Body of pancreas (tissue), 4 donors: Measurements from ENCODE around the gene ADK. TPM values are rescaled to one million over a fixed set of nuclear protein-coding genes. Genes with fewer than 3 reads are reported as not detected.

Experiments used
- ATAC-seq: fragments of 150-250 bp; one replicate; pipeline ENCODE4 v1.9.1; 2016
- DNase-seq, 4 donors: peaks; one replicate each; pipeline ENCODE4 v3.0.0-alpha.2; 2019
- H3K27ac ChIP-seq, 4 donors: fragments of 200-600 bp; sonication (generic); 1 replicate in 3 of 4; 2 replicates in 1 of 4; pipeline versions ENCODE4 v1.5.1 to v1.6.1; 2016 to 2019; ENCODE audit warnings: mild to moderate bottlenecking in 1 of 4, mixed read lengths in 1 of 4, moderate library complexity in 1 of 4
- H3K27me3 ChIP-seq, 2 donors: fragments of 200-600 bp; sonication (generic); one replicate each; pipeline ENCODE4 v1.6.0; 2016; ENCODE audit warnings: mild to moderate bottlenecking in 1 of 2
- H3K36me3 ChIP-seq, 2 donors: fragments of 200-600 bp; sonication (generic); replicated peaks in 1 of 2; 2 replicates each; pipeline ENCODE4 v1.5.1; 2016; ENCODE audit warnings: low read depth in 2 of 2; ENCODE audit not compliant: insufficient read depth in 1 of 2
- H3K4me1 ChIP-seq: fragments of 200-600 bp; sonication (generic); one replicate; pipeline ENCODE4 v1.6.0; 2016
- H3K4me3 ChIP-seq, 2 donors: fragments of 200-600 bp; sonication (generic); 1 replicate in 1 of 2; 2 replicates in 1 of 2; pipeline ENCODE4 v1.5.1; 2016 to 2019
- H3K9me3 ChIP-seq, 3 donors: fragments of 200-600 bp; sonication (generic); 1 replicate in 2 of 3; 2 replicates in 1 of 3; pipeline ENCODE4 v1.5.1; 2016
- CTCF ChIP-seq, 7 experiments: fragments of 450-650 bp in 4 of 7; fragments of 200-600 bp in 3 of 7; sonication (generic) in 3 of 7; IDR thresholded peaks; one replicate each; pipeline ENCODE4 v1.5.1; 2016 to 2019; ENCODE audit warnings: antibody characterized with exemption in 7 of 7
- POLR2A ChIP-seq, 3 donors: fragments of 450-650 bp; IDR thresholded peaks; one replicate each; pipeline ENCODE4 v1.6.1; 2016; ENCODE audit warnings: antibody characterized with exemption in 3 of 3, mild to moderate bottlenecking in 2 of 3
- WGBS, 2 donors: methylation state at CpG; one replicate each; pipeline ENCODE4 v1.1.5; 2017; 5-methylcytosine and 5-hydroxymethylcytosine counted together
- intact Hi-C: fragments of 100-400 bp; cut with DNase I; formaldehyde crosslinking; loops from one replicate; pipeline ENCODE4 v1.15.1; 2023
- total RNA-seq, 2 donors: library from RNA; depleted of rRNA; stranded (reverse); fragments of >200 nt; gene quantifications; one replicate each; pipeline ENCODE4 v1.1.0, GENCODE V29; 2016

The ADK gene
- total RNA-seq, 2 donors from 2014 or later = 12.9 to 18.7 TPM

- Histone ChIP-seq H3K9me3 (peaks cover 0 to 15% (median 0%) of the 10 kb centered on the region in 3 donors), H3K4me1 (peaks cover 8% of the 10 kb centered on the region), H3K4me3 (no peak overlapping the region), H3K27me3 (no peaks in the 10 kb centered on the region), H3K36me3 (peaks cover 0 to 2% of the 10 kb centered on the region in 2 donors), H3K27ac (no peak overlapping the region)
- TF ChIP-seq POLR2A (IDR thresholded peaks at IDR 0.05) = no peak
- no peak for TF ChIP-seq CTCF (IDR thresholded peaks at IDR 0.05)
- DNase-seq (no peak), ATAC-seq (no peak)
- 97 to 100% methylated on average over 1 to 2 of the region's 2 CpGs for WGBS, 2 donors
- intact Hi-C loops = no loop called here
These were observed 212.7 kb downstream of the ADK start for GRCh38 chr10:74363727-74364126.

DNA sequence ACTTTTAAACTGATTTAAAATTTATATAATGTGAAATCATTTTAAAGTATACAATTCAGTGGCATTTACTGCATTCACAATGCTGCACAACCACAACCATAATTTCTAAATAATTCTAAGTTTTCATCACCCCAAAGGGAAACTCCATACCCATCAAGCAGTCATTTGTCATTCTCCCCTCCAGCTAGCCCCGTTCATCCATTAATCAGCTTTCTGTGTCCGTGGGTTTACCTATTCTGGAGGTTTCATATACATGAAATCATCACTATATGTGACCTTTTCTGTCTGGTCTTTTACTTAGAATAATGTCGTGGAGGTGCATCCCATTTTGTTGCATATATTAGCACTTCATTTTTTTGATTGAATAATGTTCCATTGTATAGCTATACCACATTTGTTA lies 214.1 kb downstream of the ADK start:
- no peak overlapping the region for H3K27ac ChIP-seq
- no peaks in the 10 kb centered on the region for H3K27me3 ChIP-seq
- WGBS, 2 donors = 85 to 97% methylated on average over 3 of the region's 3 CpGs
- intact Hi-C loops = no loop called here
- peaks cover 0 to 6% (median 0%) of the 10 kb centered on the region in 3 donors for H3K9me3 ChIP-seq
- TF ChIP-seq POLR2A (IDR thresholded peaks at IDR 0.05) (no peak), CTCF (IDR thresholded peaks at IDR 0.05) (no peak)
- no peak for ATAC-seq
- DNase-seq = no peak
- H3K4me3 ChIP-seq = no peak overlapping the region
- peaks cover 0 to 2% of the 10 kb centered on the region in 2 donors for H3K36me3 ChIP-seq
- H3K4me1 ChIP-seq = peaks cover 8% of the 10 kb centered on the region

- intact Hi-C loops = no loop called here
- TF ChIP-seq POLR2A (IDR thresholded peaks at IDR 0.05) (no peak), CTCF (IDR thresholded peaks at IDR 0.05) (no peak)
- WGBS, 2 donors = 86 to 96% methylated on average over 7 of the region's 7 CpGs
- no peaks in the 10 kb centered on the region for H3K4me1 ChIP-seq
- ATAC-seq = no peak
- no peak overlapping the region for H3K27ac ChIP-seq
- no peak for DNase-seq
- no peaks in the 10 kb centered on the region for H3K9me3 ChIP-seq
- no peaks in the 10 kb centered on the region for H3K36me3 ChIP-seq
- H3K27me3 ChIP-seq = no peaks in the 10 kb centered on the region
- H3K4me3 ChIP-seq = no peak overlapping the region
These were observed 220.7 kb downstream of the ADK start for GRCh38 chr10:74371696-74372095.

GRCh38 chr10:74373059-74373458 lies 222.0 kb downstream of the ADK start:
- no peak for DNase-seq
- ATAC-seq = no peak
- H3K9me3 ChIP-seq = no peaks in the 10 kb centered on the region
- WGBS, 2 donors = 92 to 96% methylated on average over 1 of the region's 1 CpG
- H3K4me3 ChIP-seq = no peak overlapping the region
- no peaks in the 10 kb centered on the region for H3K4me1 ChIP-seq
- no peaks in the 10 kb centered on the region for H3K36me3 ChIP-seq
- H3K27ac ChIP-seq = no peak overlapping the region
- intact Hi-C loops = no loop called here
- no peaks in the 10 kb centered on the region for H3K27me3 ChIP-seq
- TF ChIP-seq POLR2A (IDR thresholded peaks at IDR 0.05) (no peak), CTCF (IDR thresholded peaks at IDR 0.05) (no peak)

- Histone ChIP-seq H3K27ac (no peak overlapping the region), H3K27me3 (no peaks in the 10 kb centered on the region), H3K4me3 (no peak overlapping the region), H3K4me1 (no peaks in the 10 kb centered on the region), H3K9me3 (no peaks in the 10 kb centered on the region), H3K36me3 (no peaks in the 10 kb centered on the region)
- no peak for TF ChIP-seq CTCF (IDR thresholded peaks at IDR 0.05)
- no peak for TF ChIP-seq POLR2A (IDR thresholded peaks at IDR 0.05)
- intact Hi-C loops = no loop called here
- WGBS, 2 donors = 83 to 84% methylated on average over 5 of the region's 5 CpGs
- no peak for ATAC-seq
- no peak for DNase-seq
These were observed 226.5 kb downstream of the ADK start for GRCh38 chr10:74377476-74377875.
